ENCODE results near the gene ALKBH7.
"Not testable (repeated sequence)": the region's sequence is repeated elsewhere in the genome, so short reads cannot be mapped to it uniquely, and the experiment has no call there.

ALKBH7 gene

GRCh38 chr19:6396305-6396704 lies 23.7 kb downstream of the ALKBH7 start:
- TF ChIP-seq CTCF (IDR thresholded peaks at IDR 0.05; ENCODE audit: insufficient read depth, low read length, poor library complexity, severe bottlenecking): no peak
- Histone ChIP-seq H3K4me3 (replicated peaks; ENCODE audit: low read depth, low read length) (no peak overlapping the region), H3K36me3 (ENCODE audit: control insufficient read depth, insufficient read depth, low read length) (peaks cover 2% of the 10 kb centered on the region; the same call in 1 of the 2 replicates), H3K27me3 (replicated peaks; ENCODE audit: control insufficient read depth, insufficient read depth, low read length) (no peaks in the 10 kb centered on the region)
- DNase-seq (ENCODE audit: extremely low read depth, insufficient read length): no peak

- not testable (repeated sequence) for DNase-seq (ENCODE audit: extremely low read depth, insufficient read length); H3K4me3 ChIP-seq (replicated peaks; ENCODE audit: low read depth, low read length); H3K27me3 ChIP-seq (replicated peaks; ENCODE audit: control insufficient read depth, insufficient read depth, low read length); H3K36me3 ChIP-seq (ENCODE audit: control insufficient read depth, insufficient read depth, low read length)
Observed at GRCh38 chr19:6400062-6400944, 27.7 kb downstream of the ALKBH7 start.

GRCh38 chr19:6402058-6402457 lies 29.5 kb downstream of the ALKBH7 start:
- H3K4me3 ChIP-seq (replicated peaks; ENCODE audit: low read depth, low read length): no peak overlapping the region
- no peak for TF ChIP-seq CTCF (IDR thresholded peaks at IDR 0.05; ENCODE audit: insufficient read depth, low read length, poor library complexity, severe bottlenecking)
- H3K36me3 ChIP-seq (ENCODE audit: control insufficient read depth, insufficient read depth, low read length): no peaks in the 10 kb centered on the region
- no peak for DNase-seq (ENCODE audit: extremely low read depth, insufficient read length)
- no peaks in the 10 kb centered on the region for H3K27me3 ChIP-seq (replicated peaks; ENCODE audit: control insufficient read depth, insufficient read depth, low read length)

- H3K4me3 ChIP-seq (replicated peaks; ENCODE audit: low read depth, low read length): no peak overlapping the region
- TF ChIP-seq CTCF (IDR thresholded peaks at IDR 0.05; ENCODE audit: insufficient read depth, low read length, poor library complexity, severe bottlenecking): no peak
- DNase-seq (ENCODE audit: extremely low read depth, insufficient read length): no peak
- H3K27me3 ChIP-seq (replicated peaks; ENCODE audit: control insufficient read depth, insufficient read depth, low read length): no peaks in the 10 kb centered on the region
- H3K36me3 ChIP-seq (ENCODE audit: control insufficient read depth, insufficient read depth, low read length): no peaks in the 10 kb centered on the region
Observed at GRCh38 chr19:6402837-6403608, 30.4 kb downstream of the ALKBH7 start.

GRCh38 chr19:6406401-6406800 lies 33.8 kb downstream of the ALKBH7 start:
- DNase-seq (ENCODE audit: extremely low read depth, insufficient read length): no peak
- H3K27me3 ChIP-seq (replicated peaks; ENCODE audit: control insufficient read depth, insufficient read depth, low read length): no peaks in the 10 kb centered on the region
- H3K4me3 ChIP-seq (replicated peaks; ENCODE audit: low read depth, low read length): no peak overlapping the region
- no peaks in the 10 kb centered on the region for H3K36me3 ChIP-seq (ENCODE audit: control insufficient read depth, insufficient read depth, low read length)
- no peak for TF ChIP-seq CTCF (IDR thresholded peaks at IDR 0.05; ENCODE audit: insufficient read depth, low read length, poor library complexity, severe bottlenecking)

GRCh38 chr19:6409346-6409745 lies 36.8 kb downstream of the ALKBH7 start:
- H3K36me3 ChIP-seq (ENCODE audit: control insufficient read depth, insufficient read depth, low read length): peaks cover 6% of the 10 kb centered on the region
- H3K27me3 ChIP-seq (replicated peaks; ENCODE audit: control insufficient read depth, insufficient read depth, low read length): no peaks in the 10 kb centered on the region
- no peak for TF ChIP-seq CTCF (IDR thresholded peaks at IDR 0.05; ENCODE audit: insufficient read depth, low read length, poor library complexity, severe bottlenecking)
- DNase-seq (ENCODE audit: extremely low read depth, insufficient read length): no peak
- H3K4me3 ChIP-seq (replicated peaks; ENCODE audit: low read depth, low read length): no peak overlapping the region

Measured in GM06990 (cell line).